Trophoblast cell (in vitro differentiated cells and primary cell): ENCODE data around the gene PTRH1.
A peak's percentile ranks its signal among the peaks of the same experiment; 100 is the strongest.

Experiments
- DNase-seq, 2 donors: peaks; one replicate each; pipeline ENCODE4 v3.0.0-alpha.2; 2016
- H2AFZ ChIP-seq: 2 replicates; pipeline ENCODE4 v1.6.1; 2013; ENCODE audit warnings: low read length, moderate library complexity, mild to moderate bottlenecking; ENCODE audit not compliant: insufficient read depth, poor library complexity
- H2AK5ac ChIP-seq: 2 replicates; pipeline ENCODE4 v1.6.1; 2013; ENCODE audit warnings: mild to moderate bottlenecking, low read length
- H2BK120ac ChIP-seq: 2 replicates; pipeline ENCODE4 v1.6.1; 2013; ENCODE audit warnings: low read length, mild to moderate bottlenecking, moderate library complexity; ENCODE audit not compliant: insufficient read depth, poor library complexity
- H2BK12ac ChIP-seq: 2 replicates; pipeline ENCODE4 v1.6.1; 2013; ENCODE audit warnings: mild to moderate bottlenecking, low read length, moderate library complexity
- H2BK5ac ChIP-seq: 2 replicates; pipeline ENCODE4 v1.6.1; 2013; ENCODE audit warnings: low read length, low read depth, moderate library complexity, mild to moderate bottlenecking; ENCODE audit not compliant: poor library complexity
- H3K14ac ChIP-seq: 2 replicates; pipeline ENCODE4 v1.6.1; 2013; ENCODE audit warnings: mild to moderate bottlenecking, low read length
- H3K18ac ChIP-seq: 2 replicates; pipeline ENCODE4 v1.6.1; 2013; ENCODE audit warnings: mild to moderate bottlenecking, low read length
- H3K23ac ChIP-seq: 2 replicates; pipeline ENCODE4 v1.6.1; 2013; ENCODE audit warnings: low read length
- H3K27ac ChIP-seq: 2 replicates; pipeline ENCODE4 v1.5.1; 2013; ENCODE audit warnings: low read depth, mild to moderate bottlenecking, inconsistent platforms, low read length, moderate library complexity
- H3K27me3 ChIP-seq: 2 replicates; pipeline ENCODE4 v1.6.1; 2013; ENCODE audit warnings: inconsistent platforms, mild to moderate bottlenecking, low read length, moderate library complexity; ENCODE audit not compliant: insufficient read depth
- H3K36me3 ChIP-seq, 2 experiments: 1 replicate in 1 of 2; 2 replicates in 1 of 2; pipeline ENCODE4 v1.6.1; 2013; ENCODE audit warnings: low read length in 2 of 2, mild to moderate bottlenecking in 2 of 2, moderate library complexity in 1 of 2; ENCODE audit not compliant: insufficient read depth in 2 of 2, control insufficient read depth in 1 of 2
- H3K4ac ChIP-seq: 2 replicates; pipeline ENCODE4 v1.6.1; 2013; ENCODE audit warnings: low read depth, mild to moderate bottlenecking, low read length, moderate library complexity
- H3K4me1 ChIP-seq, 2 experiments: 1 replicate in 1 of 2; 2 replicates in 1 of 2; pipeline ENCODE4 v1.6.1; 2013; ENCODE audit warnings: low read length in 2 of 2, mild to moderate bottlenecking in 2 of 2, moderate library complexity in 1 of 2; ENCODE audit not compliant: insufficient read depth in 2 of 2, control insufficient read depth in 1 of 2
- H3K4me2 ChIP-seq: 2 replicates; pipeline ENCODE4 v1.6.1; 2013; ENCODE audit warnings: inconsistent platforms, mild to moderate bottlenecking, low read length, moderate library complexity
- H3K4me3 ChIP-seq: 2 replicates; pipeline ENCODE4 v1.5.1; 2013; ENCODE audit warnings: mild to moderate bottlenecking, low read depth, low read length, inconsistent platforms
- H3K79me1 ChIP-seq: one replicate; pipeline ENCODE4 v1.6.1; 2013; ENCODE audit warnings: low read length
- H3K79me2 ChIP-seq: 2 replicates; pipeline ENCODE4 v1.6.1; 2013; ENCODE audit warnings: low read length, mild to moderate bottlenecking; ENCODE audit not compliant: control insufficient read depth, insufficient read depth, poor library complexity
- H3K9ac ChIP-seq: 2 replicates; pipeline ENCODE4 v1.6.1; 2013; ENCODE audit warnings: mild to moderate bottlenecking, low read length
- H3K9me3 ChIP-seq: 2 replicates; pipeline ENCODE4 v1.6.1; 2013; ENCODE audit warnings: low read depth, mild to moderate bottlenecking, control low read depth, inconsistent platforms, low read length; ENCODE audit not compliant: insufficient read depth
- H4K12ac ChIP-seq: 2 replicates; pipeline ENCODE4 v1.6.1; 2013; ENCODE audit warnings: low read depth, mild to moderate bottlenecking, low read length, moderate library complexity
- H4K8ac ChIP-seq: 2 replicates; pipeline ENCODE4 v1.6.1; 2013; ENCODE audit warnings: low read depth, mild to moderate bottlenecking, low read length, moderate library complexity
- H4K91ac ChIP-seq: one replicate; pipeline ENCODE4 v1.6.1; 2013; ENCODE audit warnings: low read depth, mild to moderate bottlenecking, low read length, moderate library complexity
- WGBS: extraction: QIAGEN DNeasy Blood & Tissue Kit; methylation state at CpG from one replicate; pipeline ENCODE4 v1.1.7; 2013; ENCODE audit warnings: missing lambda C conversion rate; ENCODE audit not compliant: insufficient read length, insufficient coverage; ENCODE audit errors: extremely low coverage; 5-methylcytosine and 5-hydroxymethylcytosine counted together

The PTRH1 gene

GRCh38 chr9:127684576-127684975 lies 30.9 kb downstream of the PTRH1 start:
- peak overlapping the region; percentile 28 for H3K14ac ChIP-seq
- H3K36me3 ChIP-seq: peaks cover 15 to 19% of the 10 kb centered on the region in 2 experiments
- H3K79me1 ChIP-seq: peaks cover 11% of the 10 kb centered on the region
- H3K23ac ChIP-seq: no peak overlapping the region
- no peak overlapping the region for H3K4me3 ChIP-seq
- H3K79me2 ChIP-seq: no peaks in the 10 kb centered on the region
- no peak overlapping the region for H3K9ac ChIP-seq
- no peak overlapping the region for H4K8ac ChIP-seq
- no peak overlapping the region for H2BK120ac ChIP-seq
- peak overlapping the region; percentile 4 for H2BK12ac ChIP-seq
- H3K4me2 ChIP-seq: peak overlapping the region; percentile 4
- no peaks in the 10 kb centered on the region for H3K27me3 ChIP-seq
- H3K27ac ChIP-seq: peak overlapping the region; percentile 24
- H3K4me1 ChIP-seq: peaks cover 23 to 34% of the 10 kb centered on the region in 2 experiments
- H3K18ac ChIP-seq: no peak overlapping the region
- H2AFZ ChIP-seq: no peak overlapping the region
- H2BK5ac ChIP-seq: no peak overlapping the region
- peak; percentile 84 to 89 for DNase-seq
- WGBS: no CpG with 5 or more reads among the region's 4 CpGs
- H4K12ac ChIP-seq: no peak overlapping the region
- H3K9me3 ChIP-seq: peaks cover 2% of the 10 kb centered on the region
- no peak overlapping the region for H2AK5ac ChIP-seq
- no peak overlapping the region for H4K91ac ChIP-seq
- no peak overlapping the region for H3K4ac ChIP-seq

- no peak overlapping the region for H4K8ac ChIP-seq
- peak overlapping the region; percentile 3 for H2BK120ac ChIP-seq
- H4K91ac ChIP-seq: peak overlapping the region; percentile 7
- H3K9me3 ChIP-seq: peaks cover 2% of the 10 kb centered on the region
- no peak overlapping the region for H2AFZ ChIP-seq
- no peak overlapping the region for H3K4me3 ChIP-seq
- H3K4me2 ChIP-seq: no peak overlapping the region
- H3K36me3 ChIP-seq: peaks cover 14 to 16% of the 10 kb centered on the region in 2 experiments
- no peaks in the 10 kb centered on the region for H3K79me2 ChIP-seq
- H3K27me3 ChIP-seq: no peaks in the 10 kb centered on the region
- no peak overlapping the region for H3K18ac ChIP-seq
- H3K23ac ChIP-seq: no peak overlapping the region
- peak overlapping the region; percentile 32 for H2AK5ac ChIP-seq
- no peak overlapping the region for H3K14ac ChIP-seq
- H2BK5ac ChIP-seq: no peak overlapping the region
- peak; percentile 16 to 55 for DNase-seq
- H3K79me1 ChIP-seq: peaks cover 11% of the 10 kb centered on the region
- no peak overlapping the region for H3K27ac ChIP-seq
- WGBS: no CpG with 5 or more reads among the region's 5 CpGs
- H2BK12ac ChIP-seq: peak overlapping the region; percentile 21
- H3K4me1 ChIP-seq: peaks cover 23 to 34% of the 10 kb centered on the region in 2 experiments
- H4K12ac ChIP-seq: no peak overlapping the region
- no peak overlapping the region for H3K9ac ChIP-seq
- no peak overlapping the region for H3K4ac ChIP-seq
Observed at GRCh38 chr9:127683723-127684122, 31.7 kb downstream of the PTRH1 start.

GRCh38 chr9:127682351-127683136 lies 32.9 kb downstream of the PTRH1 start:
- no peak overlapping the region for H2AFZ ChIP-seq
- H3K27ac ChIP-seq: no peak overlapping the region
- H2BK120ac ChIP-seq: no peak overlapping the region
- no CpG with 5 or more reads among the region's 23 CpGs for WGBS
- H3K18ac ChIP-seq: no peak overlapping the region
- H3K4me2 ChIP-seq: no peak overlapping the region
- H3K4ac ChIP-seq: no peak overlapping the region
- peaks cover 11% of the 10 kb centered on the region for H3K79me1 ChIP-seq
- peaks cover 23 to 34% of the 10 kb centered on the region in 2 experiments for H3K4me1 ChIP-seq
- no peak overlapping the region for H4K8ac ChIP-seq
- DNase-seq: no peak
- H2BK12ac ChIP-seq: no peak overlapping the region
- no peak overlapping the region for H2BK5ac ChIP-seq
- H3K14ac ChIP-seq: no peak overlapping the region
- peaks cover 3% of the 10 kb centered on the region for H3K9me3 ChIP-seq
- H2AK5ac ChIP-seq: no peak overlapping the region
- no peak overlapping the region for H4K12ac ChIP-seq
- H4K91ac ChIP-seq: no peak overlapping the region
- H3K79me2 ChIP-seq: no peaks in the 10 kb centered on the region
- H3K23ac ChIP-seq: no peak overlapping the region
- no peak overlapping the region for H3K9ac ChIP-seq
- H3K27me3 ChIP-seq: no peaks in the 10 kb centered on the region
- peaks cover 14 to 21% of the 10 kb centered on the region in 2 experiments for H3K36me3 ChIP-seq
- no peak overlapping the region for H3K4me3 ChIP-seq

DNA sequence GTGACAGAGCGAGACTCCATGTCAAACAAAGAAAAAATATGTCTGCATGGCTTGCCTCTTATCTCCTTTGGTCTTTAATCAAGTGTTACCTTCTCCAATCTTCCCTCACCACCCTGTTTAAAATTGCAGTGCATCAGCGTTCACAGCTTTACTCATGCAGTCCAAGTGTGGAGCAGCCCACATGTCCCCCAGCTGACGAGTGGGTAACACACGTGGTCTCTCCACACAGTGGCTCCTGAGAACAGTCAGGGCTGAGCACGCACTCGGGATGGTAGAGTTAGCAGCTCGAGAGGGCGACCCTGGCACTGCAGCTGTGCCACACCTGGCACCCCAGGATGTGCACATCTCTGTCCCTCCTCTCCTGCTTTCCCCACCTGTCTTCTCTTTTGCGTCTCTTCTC lies 34.6 kb downstream of the PTRH1 start:
- Histone ChIP-seq H2AK5ac (no peak overlapping the region), H3K36me3 (peaks cover 14 to 21% of the 10 kb centered on the region in 2 experiments), H3K23ac (no peak overlapping the region), H3K27ac (no peak overlapping the region), H4K12ac (no peak overlapping the region), H3K4me2 (no peak overlapping the region), H3K14ac (no peak overlapping the region), H3K9me3 (peaks cover 3% of the 10 kb centered on the region), H3K4me1 (peaks cover 14 to 24% of the 10 kb centered on the region in 2 experiments), H3K27me3 (no peaks in the 10 kb centered on the region), H2BK5ac (no peak overlapping the region), H3K4ac (no peak overlapping the region), H2AFZ (no peak overlapping the region), H4K8ac (no peak overlapping the region), H3K4me3 (no peak overlapping the region), H4K91ac (no peak overlapping the region), H3K18ac (no peak overlapping the region), H3K79me2 (no peaks in the 10 kb centered on the region), H3K79me1 (peaks cover 11% of the 10 kb centered on the region), H3K9ac (no peak overlapping the region), H2BK120ac (no peak overlapping the region), H2BK12ac (no peak overlapping the region)
- no peak for DNase-seq
- WGBS: no CpG with 5 or more reads among the region's 9 CpGs
